A549 (cell line): ENCODE measurements around the gene GAB1. TPM values are rescaled to one million over a fixed set of nuclear protein-coding genes. Genes with fewer than 3 reads are reported as not detected.
A peak's percentile ranks its signal among the peaks of the same experiment; 100 is the strongest.

Source experiments
- ATAC-seq, 2 experiments: fragments of 200-7000 bp in 1 of 2; fragments of >200 bp in 1 of 2; cut with Nextera tagmentation in 1 of 2; cut with Tn5 transposase in 1 of 2; 3 replicates each; pipeline versions ENCODE4 v1.8.0 to v1.9.1; 2018 to 2020; ENCODE audit warnings: mild to moderate bottlenecking in 1 of 2, moderate library complexity in 1 of 2
- CTCF ChIA-PET: fragments of 300-600 bp; sonication (Branson Sonifier 250); formaldehyde crosslinking; extraction: SDS; loops from one replicate; lab custom pipeline; 2021; ENCODE audit warnings: antibody characterized with exemption, inconsistent platforms; lab: Yijun Ruan, JAX
- POLR2A ChIA-PET: fragments of 350-600 bp; formaldehyde crosslinking; extraction: SDS; loops from one replicate; lab custom pipeline; 2021; ENCODE audit warnings: antibody characterized with exemption, inconsistent platforms; lab: Yijun Ruan, JAX
- DNase-seq, 2 experiments: peaks; one replicate each; pipeline versions ENCODE4 v3.0.0 to v3.0.0-alpha.2; 2011 to 2016; ENCODE audit warnings: low read depth in 1 of 2, low spot score in 1 of 2
- FAIRE-seq: peaks from 2 replicates; lab custom pipeline; 2011; peaks lifted over from hg19 to GRCh38; lab: Jason Lieb, UNC
- H3K27ac ChIP-seq, 2 experiments: fragments of >200 bp; sonication (Bioruptor Twin); formaldehyde crosslinking; 3 replicates each; pipeline ENCODE4 v1.5.1; 2016 to 2017
- H3K4me1 ChIP-seq: fragments of >200 bp; sonication (Bioruptor Twin); formaldehyde crosslinking; 3 replicates; pipeline ENCODE4 v1.6.1; 2016
- H3K4me2 ChIP-seq: fragments of >200 bp; sonication (Bioruptor Twin); formaldehyde crosslinking; 3 replicates; pipeline ENCODE4 v1.6.1; 2016
- H3K4me3 ChIP-seq: fragments of >200 bp; sonication (Bioruptor Twin); formaldehyde crosslinking; 3 replicates; pipeline ENCODE4 v1.5.1; 2016
- H3K9me3 ChIP-seq: fragments of >200 bp; sonication (Bioruptor Twin); formaldehyde crosslinking; 3 replicates; pipeline ENCODE4 v1.6.1; 2016
- BCL3 ChIP-seq: fragments of >200 bp; sonication (Bioruptor Twin); formaldehyde crosslinking; IDR thresholded peaks from 3 replicates; pipeline ENCODE4 v1.6.1; 2016
- BHLHE40 ChIP-seq: IDR thresholded peaks from 2 replicates; pipeline ENCODE4 v1.6.1; 2012; ENCODE audit warnings: low read depth, low read length, inconsistent platforms
- CEBPB ChIP-seq, 2 experiments: fragments of >200 bp in 1 of 2; sonication (Bioruptor Twin) in 1 of 2; formaldehyde crosslinking in 1 of 2; IDR thresholded peaks; 2 replicates each; pipeline ENCODE4 v1.6.1; 2012 to 2016
- EP300 ChIP-seq, 2 experiments: fragments of >200 bp; sonication (Bioruptor Twin); formaldehyde crosslinking; IDR thresholded peaks; 2 replicates in 1 of 2; 3 replicates in 1 of 2; pipeline ENCODE4 v1.6.1; 2016 to 2017
- ESRRA ChIP-seq: fragments of 150-350 bp; IDR thresholded peaks from 2 replicates; pipeline ENCODE4 v1.6.1; 2014; ENCODE audit warnings: mild to moderate bottlenecking, low read length, borderline replicate concordance
- GATA3 ChIP-seq: IDR thresholded peaks from 2 replicates; pipeline ENCODE4 v1.6.1; 2012; ENCODE audit warnings: borderline replicate concordance
- HOXA7 ChIP-seq: fragments of 250-450 bp; sonication (Bioruptor Pico); IDR thresholded peaks from 2 replicates; pipeline ENCODE4 v1.5.0; 2020; ENCODE audit warnings: mild to moderate bottlenecking, moderate library complexity
- HOXB13 ChIP-seq: fragments of 250-450 bp; sonication (Bioruptor Pico); IDR thresholded peaks from 2 replicates; pipeline ENCODE4 v1.5.0; 2020; ENCODE audit warnings: low read depth, mild to moderate bottlenecking, moderate library complexity
- MAX ChIP-seq: IDR thresholded peaks from 2 replicates; pipeline ENCODE4 v1.6.1; 2012
- MYC ChIP-seq: IDR thresholded peaks from 2 replicates; pipeline ENCODE4 v1.6.1; 2012; ENCODE audit warnings: mild to moderate bottlenecking, inconsistent platforms, low read length, improper control_type of control experiment, borderline replicate concordance
- NPAS2 ChIP-seq: fragments of 250-450 bp; sonication (Bioruptor Pico); IDR thresholded peaks from 2 replicates; pipeline ENCODE4 v1.8.0; 2022; ENCODE audit warnings: mild to moderate bottlenecking, moderate library complexity, borderline replicate concordance
- PHF8 ChIP-seq: fragments of 200-600 bp; sonication (generic); IDR thresholded peaks from 2 replicates; pipeline ENCODE4 v1.6.1; 2016; ENCODE audit warnings: low read depth, mild to moderate bottlenecking, antibody characterized with exemption, moderate library complexity, borderline replicate concordance
- POLR2A ChIP-seq: IDR thresholded peaks from 2 replicates; pipeline ENCODE4 v1.6.1; 2012; ENCODE audit warnings: mild to moderate bottlenecking, low read length
- POLR2AphosphoS2 ChIP-seq: conservative IDR thresholded peaks from 2 replicates; pipeline ENCODE4 v1.6.1; 2012; ENCODE audit warnings: low read length, improper control_type of control experiment, inconsistent platforms
- RARB ChIP-seq: fragments of 250-450 bp; sonication (Bioruptor Pico); IDR thresholded peaks from 2 replicates; pipeline ENCODE4 v1.8.0; 2021; ENCODE audit warnings: mild to moderate bottlenecking, moderate library complexity
- RFX5 ChIP-seq: fragments of 450-650 bp; IDR thresholded peaks from 2 replicates; pipeline ENCODE4 v1.7.1; 2014; ENCODE audit warnings: antibody characterized with exemption, mild to moderate bottlenecking, moderate library complexity
- RNF2 ChIP-seq: fragments of 200-600 bp; sonication (generic); IDR thresholded peaks from 2 replicates; pipeline ENCODE4 v1.6.1; 2016; ENCODE audit warnings: low read depth, mild to moderate bottlenecking, antibody characterized with exemption, moderate library complexity, borderline replicate concordance
- TP53 ChIP-seq: fragments of 250-450 bp; sonication (Bioruptor Pico); IDR thresholded peaks from 2 replicates; pipeline ENCODE4 v1.5.0; 2021; ENCODE audit warnings: mild to moderate bottlenecking, moderate library complexity
- ZC3H11A ChIP-seq: fragments of 450-650 bp; IDR thresholded peaks from 2 replicates; pipeline ENCODE4 v1.6.1; 2014; ENCODE audit warnings: antibody characterized with exemption, mild to moderate bottlenecking
- WGBS: methylation state at CpG from one replicate; pipeline ENCODE4 v1.1.6; 2017; ENCODE audit errors: missing lambda C conversion rate; 5-methylcytosine and 5-hydroxymethylcytosine counted together
- polyA plus RNA-seq, 4 experiments: library from polyadenylated mRNA; depleted of rRNA in 3 of 4; stranded (reverse); fragments of >200 nt; fragmentation: RNase III in 1 of 4; extraction: RNeasy Plus Mini Kit Qiagen cat#74134 plus additional on column Dnase treatment in 1 of 4; gene quantifications; 2 replicates in 3 of 4; 3 replicates in 1 of 4; pipeline ENCODE4 v1.2.3, GENCODE V29; 2011 to 2017
- small RNA-seq, 6 experiments: library from RNA; depleted of rRNA; stranded (forward); fragments of <200 nt; gene quantifications; one replicate each; pipeline ENCODE3, GENCODE V24; 2012

The GAB1 gene
- polyA plus RNA-seq, 2 of the 4 experiments (the other 2 are of a cell fraction), result 2.3 to 3.6 TPM

GRCh38 chr4:143515905-143516304 is 179.2 kb downstream of the GAB1 start:
- TF ChIP-seq POLR2AphosphoS2 (no peak), ESRRA (no peak), GATA3 (no peak), BCL3 (no peak), NPAS2 (CRISPR knock-in tag) (no peak), RFX5 (no peak), HOXB13 (no peak), TP53 (no peak), MAX (no peak), CEBPB (IDR thresholded peaks at IDR 0.05) (no peak), HOXA7 (CRISPR knock-in tag) (no peak), ZC3H11A (no peak), PHF8 (no peak), BHLHE40 (no peak), EP300 (IDR thresholded peaks at IDR 0.05) (no peak), POLR2A (no peak), RARB (CRISPR knock-in tag) (no peak), MYC (no peak)
- no peaks in the 10 kb centered on the region for H3K9me3 ChIP-seq
- DNase-seq (no peak), ATAC-seq (no peak), FAIRE-seq (no peak)
- H3K4me2 ChIP-seq, result peak overlapping the region; percentile 87
- H3K4me1 ChIP-seq, result peaks cover 25% of the 10 kb centered on the region
- ChIA-PET CTCF (no interaction called here), POLR2A (no interaction called here)
- H3K27ac ChIP-seq, result no peak overlapping the region
- peak overlapping the region; percentile 97; the same call in 1 of the 3 replicates for H3K4me3 ChIP-seq

- ChIA-PET POLR2A (no interaction called here), CTCF (no interaction called here)
- Histone ChIP-seq H3K4me3 (no peak overlapping the region), H3K4me1 (peaks cover 25% of the 10 kb centered on the region), H3K27ac (no peak overlapping the region), H3K9me3 (no peaks in the 10 kb centered on the region), H3K4me2 (0 out of 3 replicates have a peak overlapping the region, but pooled peaks have one; percentile 4)
- no peak for FAIRE-seq
- no peak for ATAC-seq
- DNase-seq, result no peak
- WGBS, result 82% methylated on average over 2 of the region's 2 CpGs
- TF ChIP-seq RNF2, result no peak
These were observed 181.1 kb downstream of the GAB1 start for GRCh38 chr4:143517764-143518163.

Small RNA genes within 50 kb of the gene (small RNA-seq; reads per million reads assigned to genes)
- 0 reads per million in 6 experiments for gene MIR3139
- 0 reads per million in 6 experiments for gene RF00019

Other genes starting within 250 kb of the GAB1 start
- gene USP38, start 152.0 kb upstream of the GAB1 start, polyA plus RNA-seq (2011; rRNA removed), result 10.9 and 11.9 TPM in 2 replicates
- 5.6 to 5.7 TPM (median 5.7 TPM) in 3 replicates for gene USP38, start 152.0 kb upstream of the GAB1 start, polyA plus RNA-seq (2017; fragmentation: RNase III; extraction: RNeasy Plus Mini Kit Qiagen cat#74134 plus additional on column Dnase treatment)
- 19.2 and 22.2 TPM in 2 replicates for gene SMARCA5, start 176.8 kb downstream of the GAB1 start, polyA plus RNA-seq (2011; rRNA removed)
- gene SMARCA5, start 176.8 kb downstream of the GAB1 start, polyA plus RNA-seq (2017; fragmentation: RNase III; extraction: RNeasy Plus Mini Kit Qiagen cat#74134 plus additional on column Dnase treatment), result 30.2 to 35.1 TPM (median 33.4 TPM) in 3 replicates